ENCODE data around the gene ZC3H14. TPM values are rescaled to one million over a fixed set of nuclear protein-coding genes. Genes with fewer than 3 reads are reported as not detected.

The ZC3H14 gene
- total and polyA plus RNA-seq, 5 donors from 2014 or later: 39.8 to 50.8 (median 44.8) TPM

DNA sequence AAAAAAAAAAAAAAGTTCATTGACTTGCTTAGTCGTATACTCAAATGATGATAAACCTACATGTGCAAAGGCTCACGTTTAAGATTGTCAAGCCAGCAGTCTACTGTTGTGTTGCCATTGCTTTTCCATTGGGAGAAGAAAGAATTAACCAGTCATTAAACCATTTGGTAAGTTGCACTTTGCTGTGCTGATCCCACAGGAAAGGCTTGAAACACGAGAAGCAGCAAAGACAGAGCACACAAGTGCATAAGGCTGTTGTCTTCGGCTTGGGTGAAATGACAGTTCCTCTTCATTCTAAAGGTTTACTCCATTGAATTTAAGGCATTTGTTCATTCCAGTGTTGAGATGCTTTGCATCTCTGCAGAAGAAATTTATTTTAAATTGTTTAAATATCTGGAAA, 50.1 kb downstream of the ZC3H14 start:
- no peak overlapping the region for H3K4me3 Mint-ChIP-seq
- no peaks in the 10 kb centered on the region for H3K4me1 ChIP-seq (ENCODE audit: control insufficient read depth, insufficient read depth, low read length, poor library complexity, severe bottlenecking)
- H3K27me3 Mint-ChIP-seq: no peaks in the 10 kb centered on the region
- ATAC-seq (ENCODE audit: low read depth in 2 of 2) (no peak), DNase-seq (no peak)
- peaks cover 49% of the 10 kb centered on the region for H3K36me3 ChIP-seq (ENCODE audit: control insufficient read depth, insufficient read depth, low read length)
- H3K27me3 ChIP-seq (ENCODE audit: control insufficient read depth, insufficient read depth, low read length): no peaks in the 10 kb centered on the region
- no peaks in the 10 kb centered on the region for H3K9me3 Mint-ChIP-seq
- H3K4me3 ChIP-seq (ENCODE audit: low read depth, low read length): no peak overlapping the region
- H3K4me1 Mint-ChIP-seq: peaks cover 6 to 9% (median 9%) of the 10 kb centered on the region in 4 donors
- no peak overlapping the region for H3K27ac ChIP-seq (ENCODE audit: insufficient read depth, low read length, poor library complexity, severe bottlenecking)
- no peaks in the 10 kb centered on the region for H3K9me3 ChIP-seq (ENCODE audit: control insufficient read depth in 2 of 2, low read length in 2 of 2)
- no peak overlapping the region for H3K27ac Mint-ChIP-seq
- peaks cover 40% of the 10 kb centered on the region for H3K36me3 Mint-ChIP-seq

DNA sequence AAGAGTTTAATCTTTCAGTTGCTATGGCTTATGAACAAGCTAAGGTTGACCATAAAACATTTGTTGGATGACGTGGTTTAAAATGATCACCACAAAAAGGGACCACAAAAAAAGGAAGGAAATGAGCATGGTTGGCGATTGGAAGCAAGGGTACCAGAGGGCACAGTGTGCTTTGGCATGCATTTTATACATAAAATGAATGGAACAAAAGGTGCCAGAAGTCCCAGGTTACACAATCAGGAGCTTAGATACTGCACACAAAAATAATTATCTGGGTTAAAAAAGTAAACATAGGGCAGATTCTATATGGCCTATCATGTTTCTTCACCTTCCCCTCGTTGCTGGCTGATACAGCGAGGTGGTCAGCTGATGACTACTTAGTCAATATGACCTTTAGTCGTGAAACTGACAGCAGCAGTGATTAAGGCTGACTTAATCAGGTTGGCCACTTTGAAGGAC, 50.7 kb downstream of the ZC3H14 start:
- no peaks in the 10 kb centered on the region for H3K9me3 Mint-ChIP-seq
- ATAC-seq (ENCODE audit: low read depth in 2 of 2) (no peak), DNase-seq (peak in 1 of 3 donors; percentile 15)
- Histone ChIP-seq H3K27ac (ENCODE audit: insufficient read depth, low read length, poor library complexity, severe bottlenecking) (no peak overlapping the region), H3K36me3 (ENCODE audit: control insufficient read depth, insufficient read depth, low read length) (peaks cover 43% of the 10 kb centered on the region), H3K4me3 (ENCODE audit: low read depth, low read length) (no peak overlapping the region), H3K4me1 (ENCODE audit: control insufficient read depth, insufficient read depth, low read length, poor library complexity, severe bottlenecking) (no peaks in the 10 kb centered on the region), H3K27me3 (ENCODE audit: control insufficient read depth, insufficient read depth, low read length) (no peaks in the 10 kb centered on the region), H3K9me3 (ENCODE audit: control insufficient read depth in 2 of 2, low read length in 2 of 2) (no peaks in the 10 kb centered on the region)
- H3K27me3 Mint-ChIP-seq: no peaks in the 10 kb centered on the region
- peaks cover 35% of the 10 kb centered on the region for H3K36me3 Mint-ChIP-seq
- H3K27ac Mint-ChIP-seq: no peak overlapping the region
- H3K4me1 Mint-ChIP-seq: peaks cover 6 to 9% (median 8%) of the 10 kb centered on the region in 4 donors
- no peak overlapping the region for H3K4me3 Mint-ChIP-seq

DNA sequence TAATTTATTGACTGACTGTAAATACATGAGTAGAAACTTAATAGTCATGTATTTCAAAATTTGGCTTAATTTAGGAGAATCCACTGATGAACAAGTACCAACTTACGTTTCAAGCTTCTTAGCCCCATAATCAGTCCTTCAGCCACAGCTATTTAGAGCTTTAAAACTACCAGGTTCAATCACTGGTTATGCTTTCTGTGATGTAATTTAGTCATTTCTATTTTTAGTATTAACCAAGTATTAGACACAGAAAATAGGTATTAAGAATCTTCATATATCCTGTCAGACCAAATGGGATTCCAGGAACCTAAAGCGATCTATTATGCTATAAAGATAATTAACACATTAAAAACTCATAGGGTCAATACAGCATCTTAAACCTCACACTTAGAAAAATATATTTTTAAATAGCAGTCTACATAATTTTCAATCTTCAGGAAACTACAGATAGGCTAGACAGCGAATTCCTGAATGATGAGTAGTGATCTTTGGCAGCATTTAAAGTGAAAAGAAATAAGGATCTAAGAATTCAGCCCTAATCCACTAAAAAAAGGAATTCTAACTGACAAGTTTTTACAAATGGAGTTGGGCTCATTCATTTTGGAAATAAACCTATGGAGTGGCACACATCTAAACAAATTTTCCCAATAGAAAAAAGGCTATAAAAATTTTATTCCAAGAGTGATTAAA, 51.5 kb downstream of the ZC3H14 start:
- Mint-ChIP-seq H3K4me3 (no peak overlapping the region), H3K4me1 (peaks cover 6 to 9% (median 8%) of the 10 kb centered on the region in 4 donors), H3K27ac (no peak overlapping the region), H3K9me3 (no peaks in the 10 kb centered on the region), H3K27me3 (no peaks in the 10 kb centered on the region), H3K36me3 (peaks cover 29% of the 10 kb centered on the region)
- Histone ChIP-seq H3K27ac (ENCODE audit: insufficient read depth, low read length, poor library complexity, severe bottlenecking) (no peak overlapping the region), H3K27me3 (ENCODE audit: control insufficient read depth, insufficient read depth, low read length) (no peaks in the 10 kb centered on the region), H3K9me3 (ENCODE audit: control insufficient read depth in 2 of 2, low read length in 2 of 2) (no peaks in the 10 kb centered on the region), H3K36me3 (ENCODE audit: control insufficient read depth, insufficient read depth, low read length) (peaks cover 39% of the 10 kb centered on the region), H3K4me3 (ENCODE audit: low read depth, low read length) (no peak overlapping the region), H3K4me1 (ENCODE audit: control insufficient read depth, insufficient read depth, low read length, poor library complexity, severe bottlenecking) (no peaks in the 10 kb centered on the region)
- DNase-seq (no peak), ATAC-seq (ENCODE audit: low read depth in 2 of 2) (no peak)

DNA sequence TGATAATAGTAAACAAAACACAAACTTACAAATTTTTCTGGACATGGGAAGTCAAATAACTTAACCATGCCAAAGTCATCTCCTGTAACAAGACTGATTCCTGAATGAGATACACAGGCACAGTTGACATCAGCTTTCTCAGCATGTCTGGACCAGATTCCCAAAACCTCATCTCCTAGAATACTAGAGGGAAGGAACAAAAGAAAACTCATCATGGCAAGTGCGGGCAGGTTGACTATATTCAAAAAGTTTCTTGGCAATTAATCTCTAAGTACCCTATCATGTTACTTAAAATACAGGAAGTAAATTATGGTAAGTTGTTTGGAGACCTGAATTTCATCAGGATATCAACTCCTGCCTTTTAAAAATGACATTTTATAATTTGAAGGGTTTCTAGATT, 53.9 kb downstream of the ZC3H14 start:
- Mint-ChIP-seq H3K4me1 (peaks cover 6 to 9% (median 7%) of the 10 kb centered on the region in 4 donors), H3K4me3 (no peak overlapping the region), H3K9me3 (no peaks in the 10 kb centered on the region), H3K27ac (no peak overlapping the region), H3K27me3 (no peaks in the 10 kb centered on the region), H3K36me3 (peaks cover 12% of the 10 kb centered on the region)
- H3K9me3 ChIP-seq (ENCODE audit: control insufficient read depth in 2 of 2, low read length in 2 of 2): no peaks in the 10 kb centered on the region
- no peak overlapping the region for H3K27ac ChIP-seq (ENCODE audit: insufficient read depth, low read length, poor library complexity, severe bottlenecking)
- H3K4me1 ChIP-seq (ENCODE audit: control insufficient read depth, insufficient read depth, low read length, poor library complexity, severe bottlenecking): no peaks in the 10 kb centered on the region
- DNase-seq (no peak), ATAC-seq (ENCODE audit: low read depth in 2 of 2) (no peak)
- no peak overlapping the region for H3K4me3 ChIP-seq (ENCODE audit: low read depth, low read length)
- H3K36me3 ChIP-seq (ENCODE audit: control insufficient read depth, insufficient read depth, low read length): peaks cover 16% of the 10 kb centered on the region
- no peaks in the 10 kb centered on the region for H3K27me3 ChIP-seq (ENCODE audit: control insufficient read depth, insufficient read depth, low read length)

DNA sequence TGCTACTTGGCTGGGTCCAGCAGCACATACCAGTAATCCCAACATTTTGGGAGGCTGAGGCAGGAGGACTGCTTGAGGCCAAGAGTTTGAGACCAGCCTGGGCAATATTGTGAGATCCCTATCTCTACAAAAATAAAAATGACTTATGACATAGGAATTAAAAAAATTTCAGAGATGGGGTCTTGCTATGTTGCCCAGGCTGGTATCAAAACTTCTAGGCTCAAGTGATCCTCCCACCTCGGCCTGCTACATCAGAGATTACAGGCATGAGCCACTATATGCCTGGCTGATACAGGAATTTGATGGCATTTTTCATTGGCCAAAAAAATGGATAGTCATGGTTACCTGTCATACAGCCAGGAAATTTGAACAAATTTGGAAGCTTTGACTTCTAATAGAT, 54.6 kb downstream of the ZC3H14 start:
- Histone ChIP-seq H3K4me3 (ENCODE audit: low read depth, low read length) (no peak overlapping the region), H3K4me1 (ENCODE audit: control insufficient read depth, insufficient read depth, low read length, poor library complexity, severe bottlenecking) (no peaks in the 10 kb centered on the region), H3K27me3 (ENCODE audit: control insufficient read depth, insufficient read depth, low read length) (no peaks in the 10 kb centered on the region), H3K27ac (ENCODE audit: insufficient read depth, low read length, poor library complexity, severe bottlenecking) (no peak overlapping the region), H3K36me3 (ENCODE audit: control insufficient read depth, insufficient read depth, low read length) (peaks cover 10% of the 10 kb centered on the region), H3K9me3 (ENCODE audit: control insufficient read depth in 2 of 2, low read length in 2 of 2) (no peaks in the 10 kb centered on the region)
- H3K27ac Mint-ChIP-seq: no peak overlapping the region
- ATAC-seq (ENCODE audit: low read depth in 2 of 2): no peak
- H3K36me3 Mint-ChIP-seq: peaks cover 12% of the 10 kb centered on the region
- H3K27me3 Mint-ChIP-seq: no peaks in the 10 kb centered on the region
- H3K4me1 Mint-ChIP-seq: peaks cover 5 to 9% (median 6%) of the 10 kb centered on the region in 4 donors
- H3K9me3 Mint-ChIP-seq: no peaks in the 10 kb centered on the region
- DNase-seq: no peak
- no peak overlapping the region for H3K4me3 Mint-ChIP-seq

DNA sequence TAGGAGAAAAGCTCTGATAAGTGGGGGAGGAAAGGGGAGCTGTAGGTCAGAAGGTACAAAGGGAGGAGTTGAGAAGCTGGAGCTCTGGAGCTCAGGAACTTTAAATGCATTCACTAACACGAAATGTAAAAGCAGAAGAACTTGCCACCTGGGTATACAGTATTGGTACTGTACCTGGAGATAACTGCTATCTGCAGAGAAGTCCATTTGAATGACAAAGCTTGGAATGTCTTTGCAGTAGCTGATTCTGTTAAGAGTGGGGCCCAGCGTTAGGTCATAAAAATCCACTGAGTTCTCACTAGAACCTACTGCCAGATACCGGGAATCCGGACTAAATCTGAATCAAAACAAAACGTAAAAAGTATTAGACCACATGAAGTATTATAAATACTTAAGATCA, 55.6 kb downstream of the ZC3H14 start:
- H3K9me3 Mint-ChIP-seq: no peaks in the 10 kb centered on the region
- H3K36me3 Mint-ChIP-seq: peaks cover 13% of the 10 kb centered on the region
- no peaks in the 10 kb centered on the region for H3K27me3 Mint-ChIP-seq
- Histone ChIP-seq H3K9me3 (ENCODE audit: control insufficient read depth in 2 of 2, low read length in 2 of 2) (no peaks in the 10 kb centered on the region), H3K4me1 (ENCODE audit: control insufficient read depth, insufficient read depth, low read length, poor library complexity, severe bottlenecking) (no peaks in the 10 kb centered on the region), H3K27ac (ENCODE audit: insufficient read depth, low read length, poor library complexity, severe bottlenecking) (no peak overlapping the region), H3K27me3 (ENCODE audit: control insufficient read depth, insufficient read depth, low read length) (no peaks in the 10 kb centered on the region), H3K4me3 (ENCODE audit: low read depth, low read length) (no peak overlapping the region), H3K36me3 (ENCODE audit: control insufficient read depth, insufficient read depth, low read length) (peaks cover 4% of the 10 kb centered on the region)
- peak overlapping the region in 1 of 4 donors; percentile 63 for H3K4me3 Mint-ChIP-seq
- DNase-seq (no peak), ATAC-seq (ENCODE audit: low read depth in 2 of 2) (no peak)
- H3K4me1 Mint-ChIP-seq: peaks cover 2 to 3% (median 3%) of the 10 kb centered on the region in 4 donors
- peak overlapping the region in 1 of 3 donors; percentile 24 for H3K27ac Mint-ChIP-seq

DNA sequence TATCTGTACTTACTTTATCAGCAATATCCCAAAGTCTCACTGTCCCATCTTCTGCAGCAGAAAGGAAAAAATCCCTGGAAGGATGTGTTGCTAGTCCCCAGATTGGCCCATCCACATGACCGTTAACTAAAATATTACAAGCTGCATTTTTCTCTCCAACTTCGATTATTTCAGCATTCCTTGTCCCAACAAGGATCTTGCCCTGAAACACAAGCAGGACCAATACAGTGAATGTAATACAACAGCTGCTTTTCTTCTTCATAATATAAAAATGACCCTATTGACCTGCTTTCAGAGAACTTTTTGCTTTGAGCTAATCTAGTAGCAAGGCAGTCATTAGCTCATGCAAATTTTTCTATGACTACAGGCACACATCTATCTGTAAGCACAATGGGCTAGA, 58.3 kb downstream of the ZC3H14 start:
- H3K27ac ChIP-seq (ENCODE audit: insufficient read depth, low read length, poor library complexity, severe bottlenecking): no peak overlapping the region
- no peak overlapping the region for H3K4me3 ChIP-seq (ENCODE audit: low read depth, low read length)
- H3K9me3 Mint-ChIP-seq: no peaks in the 10 kb centered on the region
- H3K36me3 Mint-ChIP-seq: peaks cover 18% of the 10 kb centered on the region
- H3K27me3 ChIP-seq (ENCODE audit: control insufficient read depth, insufficient read depth, low read length): no peaks in the 10 kb centered on the region
- H3K36me3 ChIP-seq (ENCODE audit: control insufficient read depth, insufficient read depth, low read length): no peaks in the 10 kb centered on the region
- H3K27me3 Mint-ChIP-seq: no peaks in the 10 kb centered on the region
- ATAC-seq (ENCODE audit: low read depth in 2 of 2) (no peak), DNase-seq (no peak)
- peak overlapping the region in 1 of 3 donors; percentile 27 for H3K27ac Mint-ChIP-seq
- no peak overlapping the region for H3K4me3 Mint-ChIP-seq
- H3K4me1 Mint-ChIP-seq: no peaks in the 10 kb centered on the region
- H3K4me1 ChIP-seq (ENCODE audit: control insufficient read depth, insufficient read depth, low read length, poor library complexity, severe bottlenecking): no peaks in the 10 kb centered on the region
- no peaks in the 10 kb centered on the region for H3K9me3 ChIP-seq (ENCODE audit: control insufficient read depth in 2 of 2, low read length in 2 of 2)

DNA sequence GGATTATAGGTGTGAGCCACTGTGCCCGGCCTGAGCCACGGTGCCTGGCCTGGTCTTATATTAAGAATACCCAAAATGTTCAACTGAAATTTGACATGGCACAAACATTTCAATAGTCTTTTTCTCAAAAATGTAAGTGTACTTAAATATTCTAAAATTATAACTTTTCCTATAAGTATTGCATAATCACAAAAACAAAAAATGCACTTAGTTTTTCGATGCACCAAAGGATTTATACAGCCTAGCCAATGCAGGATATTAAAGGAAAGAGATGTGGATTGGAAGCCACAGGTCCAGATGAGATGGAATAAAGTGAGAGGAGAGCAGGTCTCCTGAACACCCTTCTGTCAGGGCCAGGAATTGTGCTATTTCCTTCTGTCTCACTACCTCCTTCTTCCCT, 62.8 kb downstream of the ZC3H14 start:
- H3K36me3 Mint-ChIP-seq: peaks cover 12% of the 10 kb centered on the region
- no peaks in the 10 kb centered on the region for H3K4me1 Mint-ChIP-seq
- Histone ChIP-seq H3K9me3 (ENCODE audit: control insufficient read depth in 2 of 2, low read length in 2 of 2) (no peaks in the 10 kb centered on the region), H3K27me3 (ENCODE audit: control insufficient read depth, insufficient read depth, low read length) (no peaks in the 10 kb centered on the region), H3K4me1 (ENCODE audit: control insufficient read depth, insufficient read depth, low read length, poor library complexity, severe bottlenecking) (no peaks in the 10 kb centered on the region), H3K36me3 (ENCODE audit: control insufficient read depth, insufficient read depth, low read length) (no peaks in the 10 kb centered on the region), H3K27ac (ENCODE audit: insufficient read depth, low read length, poor library complexity, severe bottlenecking) (no peak overlapping the region), H3K4me3 (ENCODE audit: low read depth, low read length) (no peak overlapping the region)
- H3K27ac Mint-ChIP-seq: no peak overlapping the region
- H3K9me3 Mint-ChIP-seq: no peaks in the 10 kb centered on the region
- no peak overlapping the region for H3K4me3 Mint-ChIP-seq
- ATAC-seq (ENCODE audit: low read depth in 2 of 2) (no peak), DNase-seq (no peak)
- no peaks in the 10 kb centered on the region for H3K27me3 Mint-ChIP-seq

All from CD4-positive, CD25-positive, alpha-beta regulatory T cell (primary cell).